ENCODE results near the gene ZNF837.

GRCh38 chr19:58346961-58347929, 33.6 kb downstream of the ZNF837 start:
- no peak for TF ChIP-seq POLR2A (IDR thresholded peaks at IDR 0.05; ENCODE audit: low read length)
- TF ChIP-seq GATA1 (IDR thresholded peaks at IDR 0.05; ENCODE audit: low read depth, low read length) = no peak
